Suprapubic skin (tissue), 4 donors: ENCODE measurements around the gene PHEX.

Source experiments
- EP300 ChIP-seq: sonication (generic); formaldehyde crosslinking; IDR thresholded peaks from one replicate; pipeline ENCODE4 v1.6.1; 2017; ENCODE audit warnings: antibody characterized with exemption
- POLR2A ChIP-seq, 2 donors: fragments of 450-650 bp; IDR thresholded peaks; one replicate each; pipeline ENCODE4 v1.6.1; 2017; ENCODE audit warnings: antibody characterized with exemption in 2 of 2, mild to moderate bottlenecking in 2 of 2, moderate library complexity in 2 of 2
- POLR2AphosphoS5 ChIP-seq, 3 donors: sonication (generic); formaldehyde crosslinking; IDR thresholded peaks; one replicate each; pipeline ENCODE4 v1.6.1; 2017; ENCODE audit warnings: antibody characterized with exemption in 3 of 3

DNA sequence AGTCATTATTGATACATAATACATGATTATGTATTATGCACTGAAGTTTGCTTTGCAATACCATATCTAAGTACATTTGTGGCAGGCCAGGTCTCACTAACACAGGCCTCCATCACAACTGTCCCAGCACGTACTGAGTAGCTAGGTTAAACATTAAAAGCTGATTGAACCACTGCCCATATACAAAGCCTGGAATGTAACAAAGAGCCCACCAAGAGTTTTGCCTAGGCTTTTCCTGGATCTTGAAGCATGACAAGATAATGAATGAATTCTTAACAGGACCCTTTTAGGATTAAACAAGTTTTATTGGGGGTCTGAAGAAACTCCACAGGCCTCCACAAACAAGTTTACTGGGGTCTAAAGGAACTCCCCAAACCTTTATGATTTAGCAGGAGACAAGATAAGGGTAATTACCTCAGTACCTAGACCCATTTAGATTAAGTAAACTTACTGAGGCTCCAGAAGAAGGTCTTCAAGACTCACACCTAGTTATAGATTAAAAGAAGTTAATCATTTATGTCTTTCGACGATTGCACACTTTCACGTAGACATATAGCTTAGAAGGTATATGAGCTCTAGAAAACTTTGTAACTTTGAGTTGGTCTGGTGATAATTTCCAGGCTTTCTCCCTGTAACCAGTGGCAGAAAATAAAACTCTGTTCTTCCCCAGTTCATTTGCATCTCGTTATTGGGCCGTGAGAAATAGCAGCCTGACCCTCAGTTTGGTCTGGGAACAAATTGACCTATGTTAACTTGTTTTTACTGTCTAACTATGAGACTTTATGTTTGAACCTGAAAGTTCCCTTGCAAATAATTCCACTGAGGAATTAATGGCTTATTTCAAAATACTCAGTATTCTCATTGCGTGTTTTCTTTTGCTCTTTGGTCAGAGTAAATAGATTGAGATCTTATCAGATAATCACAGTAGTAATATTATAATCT, 84.8 kb downstream of the PHEX start:
- TF ChIP-seq EP300, result no peak
- no peak for TF ChIP-seq POLR2AphosphoS5 (IDR thresholded peaks at IDR 0.05)
- TF ChIP-seq POLR2A (IDR thresholded peaks at IDR 0.05), result no peak
